GM21717 (cell line): ENCODE measurements around the gene RPS2.
"Not testable (repeated sequence)": the region's sequence is repeated elsewhere in the genome, so short reads cannot be mapped to it uniquely, and the experiment has no call there.

Experiments used
- ATAC-seq: cut with Tn5 transposase; IDR thresholded peaks from one replicate; pipeline ENCODE4 v1.9.1; 2021; ENCODE audit warnings: mild to moderate bottlenecking, moderate library complexity; ENCODE audit not compliant: unreplicated experiment

RPS2 gene

DNA sequence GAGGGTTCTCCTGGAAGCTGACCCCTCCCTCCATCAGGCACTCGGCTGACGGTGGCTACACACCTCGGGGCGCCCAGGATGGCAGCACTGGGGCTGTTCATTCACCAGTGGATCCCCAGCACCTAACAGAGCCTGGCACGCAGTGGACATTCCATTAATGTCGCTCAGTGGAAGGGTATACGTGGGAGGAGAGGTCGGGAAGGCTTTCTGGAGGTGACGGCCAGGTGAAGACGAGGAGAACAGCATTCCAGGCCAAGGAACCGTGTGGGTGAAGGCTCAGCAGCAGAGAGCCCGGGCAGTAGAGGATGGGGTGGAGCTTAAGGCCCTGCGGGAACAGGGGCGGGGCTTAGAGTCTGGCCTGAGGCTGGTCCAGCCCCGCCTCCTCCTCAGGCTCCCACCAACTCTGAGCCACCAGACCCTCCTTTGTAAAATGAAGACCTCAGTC is 43.9 kb downstream of the RPS2 start:
- ATAC-seq: no peak

DNA sequence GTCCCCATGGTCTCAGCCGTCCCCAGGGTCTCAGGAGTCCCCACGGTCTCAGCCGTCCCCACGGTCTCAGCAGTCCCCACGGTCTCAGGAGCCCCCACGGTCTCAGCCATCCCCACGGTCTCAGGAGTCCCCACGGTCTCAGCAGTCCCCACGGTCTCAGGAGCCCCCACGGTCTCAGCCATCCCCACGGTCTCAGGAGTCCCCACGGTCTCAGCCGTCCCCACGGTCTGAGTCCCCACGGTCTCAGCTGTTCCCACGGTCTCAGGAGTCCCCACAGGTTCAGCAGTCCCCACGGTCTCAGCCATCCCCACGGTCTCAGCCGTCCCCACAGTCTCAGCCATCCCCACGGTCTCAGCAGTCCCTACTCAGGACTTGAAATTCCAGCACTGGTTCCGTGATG is 44.5 kb downstream of the RPS2 start:
- ATAC-seq: not testable (repeated sequence)

GRCh38 chr16:1919327-1919998 is 45.2 kb downstream of the RPS2 start:
- ATAC-seq: no peak

DNA sequence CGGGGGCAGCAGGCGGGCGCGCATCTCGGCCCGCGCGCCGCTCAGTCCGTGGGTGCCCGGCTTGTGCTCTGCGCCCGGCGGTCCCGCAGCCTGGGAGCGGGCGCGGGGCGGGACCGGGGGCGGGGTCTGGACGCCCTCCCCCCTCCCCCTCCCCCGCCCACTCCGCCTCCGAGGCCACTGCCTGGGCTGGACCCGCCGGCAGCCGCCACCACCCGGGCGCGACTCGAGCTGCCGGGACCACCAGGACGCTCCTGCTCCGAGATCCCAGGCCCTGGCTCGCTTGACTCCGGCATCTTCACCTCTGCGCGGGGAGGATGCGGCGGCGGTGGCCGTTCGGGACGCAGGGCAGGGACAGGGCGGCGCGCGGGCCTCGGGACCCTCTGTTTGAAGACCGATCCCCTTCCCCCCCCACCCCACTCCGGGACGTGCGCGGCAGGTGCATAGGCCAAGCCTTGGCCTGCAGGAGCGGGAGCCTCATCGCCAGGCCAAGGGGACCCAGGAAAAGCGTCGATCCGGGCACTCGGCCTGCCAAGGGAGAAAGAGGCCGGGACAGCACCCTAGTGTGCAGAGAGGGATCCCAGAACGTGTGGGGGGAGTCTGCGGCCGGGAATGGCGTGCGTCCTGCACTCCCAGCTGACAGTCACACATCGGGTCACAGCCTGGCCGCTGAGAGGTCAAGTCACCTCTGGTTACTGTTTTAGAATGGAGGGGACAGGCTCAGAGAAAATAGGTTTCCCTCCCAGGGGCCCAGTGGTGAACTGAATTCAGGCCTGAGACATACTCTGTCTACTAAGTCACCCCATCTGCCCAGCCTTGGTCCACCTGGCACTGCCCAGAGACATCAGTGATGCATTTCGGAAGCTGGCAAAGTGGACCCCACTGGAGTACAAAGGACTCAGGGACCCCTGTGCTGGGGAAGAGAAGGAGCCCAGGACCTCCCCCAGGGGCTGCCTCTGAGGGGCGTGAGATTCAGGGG is 46.0 kb downstream of the RPS2 start, which contains the start of gene HS3ST6:
Gene HS3ST6, minus strand, starts transcription at position 65 of the 976 bp plus-strand sequence. CDS start 92 bp downstream, outside the sequence.
- ATAC-seq: no peak

GRCh38 chr16:1917665-1918350 is 46.8 kb downstream of the RPS2 start:
- ATAC-seq: no peak

GRCh38 chr16:1917056-1917664 is 47.5 kb downstream of the RPS2 start:
- ATAC-seq: no peak

DNA sequence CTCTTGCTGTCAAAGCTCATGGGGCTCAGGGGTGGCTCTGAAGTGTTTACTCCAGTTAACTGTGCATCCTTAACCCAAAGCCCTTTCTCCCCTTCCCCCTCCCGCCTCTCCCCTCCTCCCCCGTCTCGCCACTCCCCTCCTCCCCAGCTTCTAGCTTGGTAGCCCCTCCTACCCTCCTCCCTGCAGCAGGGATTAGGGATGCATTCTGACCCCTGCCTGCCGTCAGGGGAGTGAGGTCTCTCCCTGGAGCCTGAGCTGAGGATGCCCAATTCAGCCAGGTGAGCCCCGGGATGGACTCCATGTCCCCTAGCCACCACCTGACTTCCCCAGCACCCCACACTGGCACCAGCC is 48.0 kb downstream of the RPS2 start:
- ATAC-seq: no peak

DNA sequence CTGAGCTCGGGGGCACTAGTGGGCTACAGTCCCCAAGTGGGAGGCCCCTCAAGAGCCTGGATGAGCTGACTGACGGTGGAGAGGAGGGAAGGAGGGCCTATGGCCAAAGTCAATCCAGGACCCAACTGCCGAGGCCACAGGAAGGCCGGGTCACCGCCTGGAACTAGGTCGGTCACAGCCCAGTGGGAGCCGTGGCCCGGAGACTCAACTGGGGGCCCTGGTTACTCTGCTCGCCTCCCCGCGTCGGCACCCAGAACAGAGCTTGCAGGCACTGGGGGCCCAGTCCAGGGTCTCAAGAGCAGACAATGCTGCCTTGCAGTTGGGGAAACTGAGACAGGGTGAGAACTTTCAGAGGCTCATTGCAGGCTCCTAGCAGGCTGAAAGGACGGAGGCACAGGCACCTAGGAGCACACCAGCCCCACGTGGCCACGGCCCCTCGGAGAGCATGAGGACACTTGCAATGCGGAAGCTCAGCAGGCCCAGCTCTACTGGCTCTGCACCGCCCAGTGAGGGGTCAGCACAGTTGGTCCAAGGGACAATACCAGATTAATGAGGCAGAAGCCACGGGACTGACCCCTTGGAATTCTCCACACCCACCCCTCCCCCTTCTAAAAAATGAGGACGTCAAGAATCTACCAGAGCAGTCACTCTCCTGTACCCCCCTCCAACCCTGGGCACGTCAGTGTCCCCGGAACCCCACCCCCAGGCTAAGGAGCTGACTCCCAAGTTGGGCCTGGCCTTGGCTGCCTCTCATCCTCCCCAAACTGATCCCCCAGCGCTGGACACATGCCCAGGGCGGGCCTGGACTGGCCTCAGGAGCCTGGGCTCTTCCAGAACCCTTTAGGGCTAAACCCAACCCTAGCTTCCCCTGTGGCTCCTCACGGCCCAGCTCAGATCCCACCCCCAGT is 48.6 kb downstream of the RPS2 start:
- ATAC-seq: no peak

GRCh38 chr16:1914988-1915387 is 49.6 kb downstream of the RPS2 start:
- no peak for ATAC-seq

GRCh38 chr16:1914084-1914608 is 50.5 kb downstream of the RPS2 start:
- no peak for ATAC-seq

DNA sequence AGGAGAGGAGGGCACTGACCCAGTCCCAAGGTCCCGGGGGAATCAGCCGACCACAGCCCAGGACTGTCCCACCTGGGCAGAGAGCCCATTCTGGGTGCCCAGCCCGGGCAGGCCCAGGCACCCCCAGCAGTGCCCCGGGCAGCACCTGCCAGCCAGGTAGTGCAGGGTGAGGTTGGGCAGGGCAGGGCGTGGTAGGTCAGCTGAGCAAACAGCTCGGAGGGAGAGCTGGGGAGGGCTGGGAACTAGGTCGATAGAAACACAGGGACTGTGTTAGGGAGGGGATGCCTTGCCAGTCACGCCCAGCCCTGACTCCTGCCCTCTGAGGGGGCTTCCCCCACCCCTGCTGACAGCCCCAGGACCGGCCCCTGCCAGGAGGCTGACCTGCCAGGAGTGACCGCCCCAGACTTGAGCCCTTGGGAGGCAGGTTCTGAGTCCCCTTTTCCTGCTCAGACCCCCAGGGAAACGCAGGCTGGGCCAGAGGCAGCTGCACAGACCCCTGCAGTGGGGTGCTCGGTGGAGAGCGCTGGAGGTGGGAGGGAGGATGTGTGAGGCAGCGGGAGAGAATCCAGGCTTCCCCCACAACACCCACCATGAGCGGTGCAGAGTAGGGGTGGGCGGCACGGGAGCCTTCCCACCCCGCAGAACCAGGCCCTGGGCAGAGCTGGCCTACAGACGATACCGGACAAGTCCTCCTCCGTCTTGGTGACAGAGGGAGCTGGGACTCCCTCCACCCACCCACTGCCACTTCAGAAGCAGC is 51.1 kb downstream of the RPS2 start:
- ATAC-seq: no peak

- no peak for ATAC-seq
Measured at GRCh38 chr16:1912215-1912543, 52.4 kb downstream of the RPS2 start.
